KMS-11 (cell line): ENCODE measurements around the gene CXCL8.

ENCODE experiments used
- H2AFZ ChIP-seq: fragments of 200-600 bp; sonication (generic); 2 replicates; pipeline ENCODE4 v1.6.1; 2016; ENCODE audit warnings: antibody characterized with exemption, mixed run types, low read depth
- H3K27ac ChIP-seq: fragments of 200-600 bp; sonication (generic); 2 replicates; pipeline ENCODE4 v1.6.1; 2016; ENCODE audit warnings: mild to moderate bottlenecking, mixed run types
- H3K27me3 ChIP-seq: fragments of 200-600 bp; sonication (generic); 2 replicates; pipeline ENCODE4 v1.6.1; 2017; ENCODE audit warnings: mild to moderate bottlenecking, low read depth, mixed run types, moderate library complexity; ENCODE audit not compliant: insufficient read depth
- H3K36me3 ChIP-seq: fragments of 200-600 bp; sonication (generic); 2 replicates; pipeline ENCODE4 v1.6.1; 2017; ENCODE audit warnings: mild to moderate bottlenecking, mixed run types; ENCODE audit not compliant: insufficient read depth
- H3K4me1 ChIP-seq: fragments of 200-600 bp; sonication (generic); 2 replicates; pipeline ENCODE4 v1.6.1; 2016; ENCODE audit warnings: mild to moderate bottlenecking, low read depth, mixed run types; ENCODE audit not compliant: poor library complexity, severe bottlenecking
- H3K4me2 ChIP-seq: fragments of 200-600 bp; sonication (generic); 2 replicates; pipeline ENCODE4 v1.7.0; 2016; ENCODE audit warnings: mild to moderate bottlenecking, mixed run types
- H3K4me3 ChIP-seq: fragments of 200-600 bp; sonication (generic); IDR thresholded peaks from 2 replicates; pipeline ENCODE4 v1.6.1; 2017; ENCODE audit warnings: low read depth, low read length, mixed read lengths; ENCODE audit not compliant: insufficient read depth
- H3K79me2 ChIP-seq: fragments of 200-600 bp; sonication (generic); 2 replicates; pipeline ENCODE4 v1.6.1; 2016; ENCODE audit warnings: low read depth, mixed run types; ENCODE audit not compliant: insufficient read depth
- H3K9ac ChIP-seq: fragments of 200-600 bp; sonication (generic); 2 replicates; pipeline ENCODE4 v1.6.1; 2016; ENCODE audit warnings: mild to moderate bottlenecking, mixed run types
- H4K20me1 ChIP-seq: fragments of 200-600 bp; sonication (generic); 2 replicates; pipeline ENCODE4 v1.6.1; 2016; ENCODE audit warnings: mild to moderate bottlenecking, mixed run types; ENCODE audit not compliant: insufficient read depth
- CTCF ChIP-seq: fragments of 200-600 bp; sonication (generic); conservative IDR thresholded peaks from 2 replicates; pipeline ENCODE4 v1.6.1; 2017; ENCODE audit warnings: low read depth, mild to moderate bottlenecking, antibody characterized with exemption, low read length, moderate library complexity, mixed read lengths

Gene CXCL8

DNA sequence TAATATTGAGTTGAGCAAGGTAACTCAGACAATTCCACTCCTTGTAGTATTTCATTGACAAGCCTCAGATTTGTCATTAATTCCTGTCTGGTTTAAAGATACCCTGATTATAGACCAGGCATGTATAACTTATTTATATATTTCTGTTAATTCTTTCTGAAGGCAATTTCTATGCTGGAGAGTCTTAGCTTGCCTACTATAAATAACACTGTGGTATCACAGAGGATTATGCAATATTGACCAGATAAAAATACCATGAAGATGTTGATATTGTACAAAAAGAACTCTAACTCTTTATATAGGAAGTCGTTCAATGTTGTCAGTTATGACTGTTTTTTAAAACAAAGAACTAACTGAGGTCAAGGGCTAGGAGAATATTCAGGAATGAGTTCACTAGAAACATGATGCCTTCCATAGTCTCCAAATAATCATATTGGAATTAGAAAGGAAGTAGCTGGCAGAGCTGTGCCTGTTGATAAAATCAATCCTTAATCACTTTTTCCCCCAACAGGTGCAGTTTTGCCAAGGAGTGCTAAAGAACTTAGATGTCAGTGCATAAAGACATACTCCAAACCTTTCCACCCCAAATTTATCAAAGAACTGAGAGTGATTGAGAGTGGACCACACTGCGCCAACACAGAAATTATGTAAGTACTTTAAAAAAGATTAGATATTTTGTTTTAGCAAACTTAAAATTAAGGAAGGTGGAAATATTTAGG, 821 bp downstream of the CXCL8 start:
- H2AFZ ChIP-seq: no peak overlapping the region

DNA sequence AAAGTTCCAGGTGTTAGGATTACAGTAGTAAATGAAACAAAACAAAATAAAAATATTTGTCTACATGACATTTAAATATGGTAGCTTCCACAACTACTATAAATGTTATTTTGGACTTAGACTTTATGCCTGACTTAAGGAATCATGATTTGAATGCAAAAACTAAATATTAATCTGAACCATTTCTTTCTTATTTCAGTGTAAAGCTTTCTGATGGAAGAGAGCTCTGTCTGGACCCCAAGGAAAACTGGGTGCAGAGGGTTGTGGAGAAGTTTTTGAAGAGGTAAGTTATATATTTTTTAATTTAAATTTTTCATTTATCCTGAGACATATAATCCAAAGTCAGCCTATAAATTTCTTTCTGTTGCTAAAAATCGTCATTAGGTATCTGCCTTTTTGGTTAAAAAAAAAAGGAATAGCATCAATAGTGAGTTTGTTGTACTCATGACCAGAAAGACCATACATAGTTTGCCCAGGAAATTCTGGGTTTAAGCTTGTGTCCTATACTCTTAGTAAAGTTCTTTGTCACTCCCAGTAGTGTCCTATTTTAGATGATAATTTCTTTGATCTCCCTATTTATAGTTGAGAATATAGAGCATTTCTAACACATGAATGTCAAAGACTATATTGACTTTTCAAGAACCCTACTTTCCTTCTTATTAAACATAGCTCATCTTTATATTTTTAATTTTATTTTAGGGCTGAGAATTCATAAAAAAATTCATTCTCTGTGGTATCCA, 1.6 kb downstream of the CXCL8 start:
- Histone ChIP-seq H3K79me2 (no peaks in the 10 kb centered on the region), H3K4me1 (no peaks in the 10 kb centered on the region), H3K9ac (no peak overlapping the region), H2AFZ (no peak overlapping the region), H3K4me3 (no peak overlapping the region), H3K4me2 (no peak overlapping the region), H3K36me3 (no peaks in the 10 kb centered on the region), H3K27ac (no peak overlapping the region), H4K20me1 (no peaks in the 10 kb centered on the region), H3K27me3 (no peaks in the 10 kb centered on the region)
- TF ChIP-seq CTCF: no peak

More for the DNA sequence above, 821 bp downstream of the CXCL8 start:
- H3K36me3 ChIP-seq: no peaks in the 10 kb centered on the region
- no peak overlapping the region for H3K4me2 ChIP-seq
- H3K27ac ChIP-seq: no peak overlapping the region
- no peak overlapping the region for H3K4me3 ChIP-seq
- no peaks in the 10 kb centered on the region for H3K27me3 ChIP-seq
- no peaks in the 10 kb centered on the region for H3K79me2 ChIP-seq
- H4K20me1 ChIP-seq: no peaks in the 10 kb centered on the region
- H3K4me1 ChIP-seq: no peaks in the 10 kb centered on the region
- no peak for TF ChIP-seq CTCF
- no peak overlapping the region for H3K9ac ChIP-seq

DNA sequence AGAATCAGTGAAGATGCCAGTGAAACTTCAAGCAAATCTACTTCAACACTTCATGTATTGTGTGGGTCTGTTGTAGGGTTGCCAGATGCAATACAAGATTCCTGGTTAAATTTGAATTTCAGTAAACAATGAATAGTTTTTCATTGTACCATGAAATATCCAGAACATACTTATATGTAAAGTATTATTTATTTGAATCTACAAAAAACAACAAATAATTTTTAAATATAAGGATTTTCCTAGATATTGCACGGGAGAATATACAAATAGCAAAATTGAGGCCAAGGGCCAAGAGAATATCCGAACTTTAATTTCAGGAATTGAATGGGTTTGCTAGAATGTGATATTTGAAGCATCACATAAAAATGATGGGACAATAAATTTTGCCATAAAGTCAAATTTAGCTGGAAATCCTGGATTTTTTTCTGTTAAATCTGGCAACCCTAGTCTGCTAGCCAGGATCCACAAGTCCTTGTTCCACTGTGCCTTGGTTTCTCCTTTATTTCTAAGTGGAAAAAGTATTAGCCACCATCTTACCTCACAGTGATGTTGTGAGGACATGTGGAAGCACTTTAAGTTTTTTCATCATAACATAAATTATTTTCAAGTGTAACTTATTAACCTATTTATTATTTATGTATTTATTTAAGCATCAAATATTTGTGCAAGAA, 2.3 kb downstream of the CXCL8 start:
- H3K9ac ChIP-seq: no peak overlapping the region
- H3K79me2 ChIP-seq: no peaks in the 10 kb centered on the region
- H3K27me3 ChIP-seq: no peaks in the 10 kb centered on the region
- TF ChIP-seq CTCF: no peak
- H3K4me1 ChIP-seq: no peaks in the 10 kb centered on the region
- H3K27ac ChIP-seq: no peak overlapping the region
- H2AFZ ChIP-seq: no peak overlapping the region
- H3K36me3 ChIP-seq: no peaks in the 10 kb centered on the region
- no peak overlapping the region for H3K4me3 ChIP-seq
- H3K4me2 ChIP-seq: no peak overlapping the region
- H4K20me1 ChIP-seq: no peaks in the 10 kb centered on the region

- H3K4me3 ChIP-seq: no peak overlapping the region
- H2AFZ ChIP-seq: no peak overlapping the region
- H3K36me3 ChIP-seq: no peaks in the 10 kb centered on the region
- no peaks in the 10 kb centered on the region for H3K79me2 ChIP-seq
- H4K20me1 ChIP-seq: no peaks in the 10 kb centered on the region
- no peaks in the 10 kb centered on the region for H3K27me3 ChIP-seq
- H3K4me2 ChIP-seq: no peak overlapping the region
- no peak overlapping the region for H3K27ac ChIP-seq
- TF ChIP-seq CTCF: no peak
- H3K9ac ChIP-seq: no peak overlapping the region
- H3K4me1 ChIP-seq: no peaks in the 10 kb centered on the region
Observed at GRCh38 chr4:73743281-73743680, 2.9 kb downstream of the CXCL8 start.
